ENCODE results near the gene AHNAK.

The AHNAK gene

GRCh38 chr11:62548545-62549335, 2.1 kb upstream of the AHNAK start:
- no peak for DNase-seq

DNA sequence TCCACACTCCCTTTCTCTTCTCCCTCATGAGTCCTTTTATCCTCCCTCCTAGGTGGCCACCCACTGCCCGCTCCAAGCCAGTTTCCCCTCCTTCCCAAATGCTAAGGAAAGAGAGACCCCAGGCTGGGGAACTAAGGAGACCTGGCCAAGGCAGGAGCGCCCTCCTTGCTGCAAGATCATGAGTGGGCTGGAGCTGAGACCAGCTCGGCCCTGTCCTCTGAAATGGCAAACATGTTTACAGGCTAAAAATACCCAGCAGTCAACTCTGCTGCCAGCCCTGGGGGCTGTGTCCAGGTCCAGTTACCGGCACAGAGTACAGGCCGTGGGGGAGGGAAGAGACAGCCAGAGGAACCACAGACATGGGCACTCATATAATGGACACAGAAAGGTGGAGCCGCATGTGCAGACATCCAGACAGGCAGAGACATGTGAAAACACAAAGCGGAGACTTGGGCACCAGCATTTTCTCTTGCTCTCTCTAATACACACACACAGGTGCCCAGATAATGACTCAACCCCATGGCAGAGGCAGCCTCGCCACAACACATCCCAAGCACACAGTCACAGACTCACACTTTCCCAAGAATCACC, 1.2 kb upstream of the AHNAK start:
- no peak for DNase-seq

DNA sequence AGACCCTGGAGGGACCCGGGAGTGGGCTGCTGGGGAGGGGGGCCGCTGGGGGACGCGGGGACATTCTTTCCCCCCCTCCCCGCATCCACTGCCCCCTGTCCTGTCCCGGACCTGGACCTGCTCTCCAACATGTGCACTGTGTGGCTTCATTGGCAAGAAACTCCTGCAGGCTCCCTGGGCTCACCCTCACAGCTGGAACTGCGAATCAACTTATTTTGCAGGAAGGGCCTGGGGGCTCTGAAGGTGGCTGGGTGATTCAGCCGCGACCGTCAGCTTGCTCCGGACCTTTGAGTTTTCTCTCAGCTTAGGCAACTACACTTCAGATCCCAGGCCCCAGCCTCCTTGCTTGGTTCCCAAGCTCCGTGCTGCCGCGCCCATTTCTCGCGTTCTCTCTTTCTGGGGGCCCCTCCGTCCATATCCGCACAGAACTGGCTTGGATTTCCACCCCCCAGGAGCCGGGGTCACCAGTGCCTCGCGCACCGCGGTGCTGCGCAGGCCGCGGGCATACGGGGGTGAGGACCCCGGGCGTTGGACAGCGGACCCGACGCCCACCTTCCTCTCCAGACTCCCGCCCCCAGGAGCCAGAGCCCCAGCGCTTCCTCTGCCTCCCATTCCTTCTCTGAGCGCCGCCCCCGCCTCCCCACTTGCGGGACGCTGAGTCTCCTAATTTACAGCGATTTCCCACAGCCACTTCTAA, 471 bp upstream of the AHNAK start:
- no peak for DNase-seq

GRCh38 chr11:62545437-62546243, 966 bp downstream of the AHNAK start:
- DNase-seq, result peak; percentile 39

GRCh38 chr11:62544581-62545436, 1.8 kb downstream of the AHNAK start:
- DNase-seq, result peak; percentile 39

DNA sequence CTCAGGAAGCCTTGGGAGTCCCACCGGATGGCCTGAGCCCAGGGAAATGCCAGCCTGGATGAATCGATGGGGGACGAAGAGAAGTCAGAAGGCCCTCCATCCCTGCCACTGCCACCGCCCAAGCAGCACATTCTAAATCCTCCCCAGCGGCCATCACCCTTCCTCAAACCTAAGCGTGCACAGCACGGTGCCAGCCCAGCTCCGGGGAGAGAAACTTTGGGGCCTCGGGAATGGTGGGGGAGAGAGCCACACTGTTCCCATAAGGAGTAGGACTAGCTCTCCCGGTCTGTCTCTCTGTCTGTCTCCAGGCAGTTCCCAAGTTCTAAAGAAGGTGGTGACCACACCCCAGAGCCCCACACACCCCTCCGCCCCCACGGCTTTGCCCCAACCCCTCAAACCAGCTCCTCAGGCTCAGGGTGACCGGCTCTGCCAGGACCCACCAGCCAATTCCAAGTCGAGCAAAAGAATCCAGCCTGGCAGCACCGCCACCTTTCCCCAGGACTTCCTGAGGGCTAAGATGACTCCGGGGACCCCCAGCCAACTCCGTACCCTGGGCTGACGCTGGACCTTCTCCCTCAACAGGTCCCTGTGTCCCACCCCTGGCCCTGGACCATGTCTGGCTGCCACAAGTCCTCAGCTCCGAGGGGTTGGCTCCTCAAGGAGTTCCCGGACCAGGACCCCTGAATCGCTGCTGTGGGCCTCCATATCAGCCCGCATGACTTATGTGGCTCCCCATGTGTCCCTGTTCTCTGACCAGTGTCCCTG, 2.7 kb downstream of the AHNAK start:
- no peak for DNase-seq

DNA sequence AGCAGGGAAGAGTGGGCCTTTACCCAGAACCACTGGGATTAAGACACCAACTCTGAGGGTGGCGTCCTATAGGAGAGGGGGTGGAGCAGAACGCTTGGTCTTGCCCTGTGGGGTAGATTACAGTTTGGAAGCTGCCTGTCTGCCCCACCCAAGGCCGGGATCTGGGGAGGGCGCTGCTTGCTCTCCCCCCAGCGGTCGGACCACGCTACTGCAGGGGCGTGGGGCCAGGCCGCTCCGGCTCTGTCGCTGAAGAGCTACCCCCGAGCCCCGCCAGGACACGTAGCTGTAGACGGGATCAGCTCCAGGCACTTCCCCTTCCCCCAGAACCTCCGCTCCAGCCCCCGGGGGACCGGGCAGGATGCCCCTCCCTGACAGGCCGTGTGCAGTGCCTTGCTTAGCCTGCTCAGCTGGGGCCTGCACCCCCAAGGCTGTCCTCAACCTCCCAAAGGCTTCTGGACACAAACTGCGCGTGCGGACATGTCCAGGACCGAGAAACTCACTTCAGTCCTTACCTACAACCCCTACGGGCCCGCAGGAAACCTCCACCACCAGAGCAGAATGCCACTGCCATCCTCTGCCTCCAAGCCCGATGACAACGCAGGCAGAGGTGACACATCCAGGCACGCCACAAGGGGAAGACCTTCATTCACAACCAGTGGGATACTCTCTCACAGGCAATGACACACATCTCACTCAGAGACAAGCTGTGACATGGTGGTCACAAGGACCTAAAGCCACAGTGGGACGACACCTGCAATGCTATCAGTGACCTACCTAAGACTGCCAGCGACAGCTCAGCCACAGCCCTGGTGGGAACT, 3.6 kb downstream of the AHNAK start:
- peak; percentile 62 for DNase-seq

GRCh38 chr11:62542111-62542745, 4.4 kb downstream of the AHNAK start:
- no peak for DNase-seq

DNA sequence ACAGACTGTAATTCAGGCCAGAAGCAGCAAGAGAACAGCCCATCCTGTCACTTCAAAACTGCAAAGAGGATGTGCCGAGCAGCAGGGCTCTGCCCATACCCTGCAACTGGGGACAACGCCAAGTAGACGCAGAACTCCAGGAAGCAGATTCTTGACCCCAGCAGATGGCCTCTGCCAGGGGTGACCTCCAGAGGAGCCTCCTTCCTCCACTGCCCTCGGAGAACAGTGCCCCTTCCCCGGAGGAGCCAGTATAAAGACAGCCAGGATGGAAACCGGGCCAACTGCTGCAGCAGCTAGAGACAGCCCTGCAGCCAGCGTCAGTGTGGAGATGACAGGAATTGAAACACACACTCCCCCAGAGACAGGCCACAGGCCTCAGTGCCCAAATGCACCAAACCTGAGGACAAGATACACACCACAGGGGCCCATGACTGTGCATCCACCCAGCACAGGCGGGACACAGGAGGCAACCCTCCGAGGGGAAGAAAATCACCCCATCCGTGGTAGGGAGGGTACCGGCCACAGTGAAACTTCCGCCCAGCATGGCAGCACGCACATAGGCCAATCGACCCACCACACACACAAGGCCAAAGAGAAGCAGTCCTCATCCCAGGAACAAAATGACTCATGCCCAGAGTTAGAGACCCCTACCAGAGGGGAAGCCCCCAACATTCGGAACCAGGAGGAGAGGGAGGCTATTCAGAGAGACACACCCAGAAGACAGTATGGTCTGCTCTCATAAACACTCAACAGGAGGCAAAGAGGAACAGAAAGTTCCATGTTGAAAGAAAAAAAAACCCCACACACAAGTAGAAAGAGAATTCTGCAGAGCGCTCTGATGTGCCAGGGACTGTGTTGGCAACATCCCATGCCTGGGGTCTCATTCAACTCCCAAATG, 5.6 kb downstream of the AHNAK start:
- DNase-seq, result no peak

DNA sequence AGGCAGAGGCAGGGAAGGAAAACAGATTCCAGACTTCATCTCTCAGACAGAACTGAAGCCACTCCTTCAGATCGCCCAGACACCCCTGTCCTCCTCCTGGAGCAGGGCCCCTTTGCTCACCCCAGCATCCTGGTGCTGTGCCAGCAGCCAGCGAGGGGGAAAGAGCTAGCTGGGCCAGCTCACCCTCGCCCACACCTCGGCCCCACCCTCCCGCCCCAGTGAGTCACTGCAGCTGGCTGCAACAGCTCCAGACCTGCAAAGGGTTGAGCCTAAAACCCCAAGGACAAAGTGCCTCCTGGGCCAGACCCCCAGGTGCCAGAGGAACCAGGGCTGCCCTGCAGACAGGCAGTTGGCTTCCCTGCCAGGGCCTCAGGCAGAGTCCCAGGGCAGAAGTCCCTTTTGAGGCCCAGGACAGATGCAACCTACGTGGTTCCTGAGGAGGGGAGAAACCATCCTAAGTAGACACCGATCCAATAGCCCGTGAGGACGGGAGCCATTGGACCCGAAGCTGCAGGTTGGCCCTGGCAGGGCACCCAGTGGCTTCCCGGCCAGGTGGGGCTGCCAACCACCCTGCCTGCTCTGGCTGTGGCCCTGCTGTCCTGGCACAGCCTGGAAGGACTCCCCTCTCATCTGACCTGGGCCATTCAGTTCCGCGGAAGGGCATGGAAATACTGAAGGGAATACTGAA, 7.2 kb downstream of the AHNAK start:
- no peak for DNase-seq

GRCh38 chr11:62538470-62539237, 8.0 kb downstream of the AHNAK start:
- DNase-seq, result no peak

DNA sequence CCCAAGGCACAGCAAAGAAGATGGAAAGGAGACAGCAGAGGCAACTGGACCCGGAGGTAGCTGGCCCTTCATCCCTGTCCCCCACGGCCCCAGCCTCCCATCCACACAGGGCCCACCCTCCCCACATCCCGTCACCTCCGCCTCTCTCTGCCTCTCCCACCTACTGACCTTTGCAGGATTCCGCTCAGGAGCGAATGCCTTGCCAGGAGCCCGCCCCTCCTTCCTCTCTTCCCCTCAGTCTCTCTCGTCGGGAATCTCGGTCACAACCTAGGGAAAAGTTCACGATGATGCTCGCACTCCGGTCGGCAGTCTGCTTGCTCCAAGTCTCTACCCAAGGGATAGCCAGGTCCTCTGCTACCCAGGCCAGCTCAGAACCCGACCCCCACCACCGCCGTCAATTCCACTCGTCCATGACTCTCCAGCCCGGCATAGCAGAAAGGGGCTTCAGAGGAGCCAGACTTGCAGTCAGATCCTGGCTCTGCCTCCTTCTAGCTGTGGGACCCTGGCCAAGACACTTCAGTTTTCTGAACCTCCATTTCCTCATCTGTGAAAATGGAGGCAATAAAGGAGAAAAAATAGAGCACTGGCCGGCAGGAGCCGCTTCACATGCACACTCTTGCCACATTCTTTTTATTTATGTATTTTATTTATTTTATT, 10.2 kb downstream of the AHNAK start:
- no peak for DNase-seq

DNA sequence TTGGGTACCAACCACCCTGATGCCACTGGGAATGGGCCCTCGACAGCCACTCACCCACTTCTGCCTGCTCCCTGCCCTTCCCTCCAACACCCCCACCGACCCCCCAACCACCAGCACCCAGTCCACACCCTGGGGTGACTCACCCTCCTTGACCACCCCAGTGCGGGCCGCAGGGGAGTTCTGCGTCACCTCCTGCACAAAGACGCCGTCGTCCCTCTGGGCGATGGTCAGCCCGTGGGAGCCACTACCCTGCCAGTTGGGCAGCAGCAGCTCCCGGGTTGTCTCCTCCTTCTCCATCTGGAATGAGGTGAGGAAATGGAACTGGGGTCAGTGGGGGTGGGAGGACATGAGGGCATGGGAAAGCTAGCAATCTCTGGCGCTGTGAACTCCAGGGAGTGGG, 10.8 kb downstream of the AHNAK start:
- DNase-seq, result no peak

DNA sequence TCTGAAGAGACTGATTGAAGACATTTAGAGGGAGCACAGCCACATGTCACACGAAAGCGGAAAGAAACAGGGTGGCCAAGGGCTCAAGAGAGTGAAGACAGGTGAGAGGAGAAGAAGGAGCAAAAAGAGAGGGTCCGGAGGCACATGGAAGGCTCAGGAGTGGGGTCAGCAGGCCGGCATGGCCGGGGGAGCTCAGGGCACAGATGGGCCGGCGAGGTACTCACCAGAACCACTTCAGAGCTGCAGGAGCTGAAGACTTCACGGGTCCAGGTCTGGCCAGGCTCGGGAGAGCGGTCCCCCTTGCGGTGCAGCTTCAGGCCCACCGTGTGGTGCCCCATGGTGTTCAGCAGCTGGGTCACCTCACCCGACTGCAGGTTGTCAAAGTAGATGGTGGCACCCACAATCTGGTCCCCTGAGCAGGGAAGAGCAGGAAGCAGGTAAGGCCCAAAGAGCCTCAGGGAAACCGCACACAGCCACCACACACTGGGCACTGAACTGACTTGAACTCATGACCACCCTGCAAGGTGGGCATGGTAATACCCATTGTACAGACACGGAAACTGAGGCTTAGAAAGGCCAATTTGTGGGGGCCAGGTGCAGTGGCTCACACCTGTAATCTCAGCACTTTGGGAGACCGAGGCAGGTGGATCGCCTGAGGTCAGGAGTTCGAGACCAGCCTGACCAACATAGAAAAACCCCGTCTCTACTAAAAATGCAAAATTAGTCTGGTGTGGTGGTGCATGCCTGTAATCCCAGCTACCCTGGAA, 11.6 kb downstream of the AHNAK start:
- no peak for DNase-seq

GRCh38 chr11:62532096-62532495, 14.5 kb downstream of the AHNAK start:
- DNase-seq, result no peak

All from central memory CD4-positive, alpha-beta T cell (primary cell).